Neuron (in vitro differentiated cells): ENCODE measurements around the gene IST1.

Experiments used
- H2AFZ ChIP-seq: one replicate; pipeline ENCODE4 v1.6.1; 2013; ENCODE audit warnings: low read depth, mild to moderate bottlenecking, inconsistent platforms, low read length, moderate library complexity
- H3K27me3 ChIP-seq: one replicate; pipeline ENCODE4 v1.6.1; 2013; ENCODE audit warnings: low read length; ENCODE audit not compliant: insufficient read depth
- H3K36me3 ChIP-seq: one replicate; pipeline ENCODE4 v1.6.1; 2013; ENCODE audit warnings: low read length; ENCODE audit not compliant: insufficient read depth
- H3K4me1 ChIP-seq: one replicate; pipeline ENCODE4 v1.6.1; 2013; ENCODE audit warnings: low read length; ENCODE audit not compliant: insufficient read depth
- H3K4me3 ChIP-seq: 2 replicates; pipeline ENCODE4 v1.5.1; 2013; ENCODE audit warnings: mild to moderate bottlenecking, low read length, moderate library complexity
- H3K9me3 ChIP-seq: one replicate; pipeline ENCODE4 v1.6.1; 2013; ENCODE audit warnings: low read length

IST1 gene

DNA sequence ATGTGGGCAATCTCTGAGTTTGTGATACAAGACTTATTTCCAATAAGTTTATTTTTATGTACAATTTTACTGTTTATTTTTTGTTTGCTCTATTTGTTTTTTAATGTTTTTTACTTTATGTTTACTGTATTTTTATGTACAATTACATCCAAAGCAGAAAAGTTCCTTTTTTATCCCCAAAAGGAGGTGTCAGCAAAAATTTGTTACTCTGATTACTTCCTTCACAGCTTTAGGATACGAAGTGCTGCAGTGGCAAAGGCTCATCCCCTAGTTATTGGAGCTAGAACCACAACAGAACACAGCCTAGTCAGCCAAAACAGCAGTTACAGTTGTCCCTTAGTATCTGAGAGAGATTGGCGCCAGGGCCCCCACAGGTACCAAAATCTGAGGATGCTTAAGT, 35.7 kb downstream of the IST1 start:
- peaks cover 17% of the 10 kb centered on the region for H3K4me1 ChIP-seq
- no peak overlapping the region for H3K4me3 ChIP-seq
- no peaks in the 10 kb centered on the region for H3K27me3 ChIP-seq
- no peaks in the 10 kb centered on the region for H3K9me3 ChIP-seq
- H3K36me3 ChIP-seq = peaks cover 66% of the 10 kb centered on the region
- no peak overlapping the region for H2AFZ ChIP-seq

DNA sequence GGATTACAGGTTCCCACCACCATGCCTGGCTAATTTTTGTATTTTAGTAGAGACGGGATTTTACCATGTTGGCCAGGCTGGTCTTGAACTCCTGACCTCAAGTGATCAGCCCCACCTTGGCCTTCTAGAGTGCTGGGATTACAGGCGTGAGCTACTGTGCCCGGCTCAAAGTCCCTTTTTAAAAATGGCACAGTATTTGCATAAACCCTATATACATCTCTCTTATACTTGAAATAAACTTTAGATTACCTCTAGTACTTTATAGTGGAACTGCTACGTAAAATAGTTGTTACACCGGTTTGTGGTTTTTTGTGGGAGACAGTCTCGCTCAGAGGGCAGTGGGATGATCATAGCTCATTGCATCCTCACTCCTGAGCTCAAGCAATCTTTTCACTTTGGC, 36.3 kb downstream of the IST1 start:
- Histone ChIP-seq H3K4me1 (peaks cover 17% of the 10 kb centered on the region), H3K9me3 (no peaks in the 10 kb centered on the region), H2AFZ (no peak overlapping the region), H3K27me3 (no peaks in the 10 kb centered on the region), H3K4me3 (no peak overlapping the region), H3K36me3 (peaks cover 60% of the 10 kb centered on the region)

DNA sequence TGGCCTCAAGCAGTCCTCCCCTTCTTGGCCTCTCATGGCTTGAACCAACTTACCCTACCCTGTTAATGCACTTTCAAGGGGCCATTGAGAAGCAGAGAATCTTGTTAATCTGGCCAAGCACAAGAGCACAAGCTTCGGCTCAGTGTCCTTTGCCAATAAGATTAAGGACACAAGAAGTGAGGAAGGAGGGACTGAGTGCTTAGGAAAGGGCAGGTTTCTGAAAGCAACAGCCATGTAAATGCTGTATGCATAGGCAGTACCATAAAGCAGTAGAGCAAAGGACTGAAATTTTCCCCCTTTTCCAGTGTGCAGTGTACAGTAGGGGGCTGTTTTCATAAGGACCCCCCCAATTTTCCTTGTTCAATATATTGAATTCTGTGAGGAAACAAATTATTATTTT, 37.7 kb downstream of the IST1 start:
- H3K4me1 ChIP-seq = peaks cover 17% of the 10 kb centered on the region
- H3K9me3 ChIP-seq = no peaks in the 10 kb centered on the region
- H3K36me3 ChIP-seq = peaks cover 47% of the 10 kb centered on the region
- no peak overlapping the region for H3K4me3 ChIP-seq
- no peak overlapping the region for H2AFZ ChIP-seq
- H3K27me3 ChIP-seq = no peaks in the 10 kb centered on the region

DNA sequence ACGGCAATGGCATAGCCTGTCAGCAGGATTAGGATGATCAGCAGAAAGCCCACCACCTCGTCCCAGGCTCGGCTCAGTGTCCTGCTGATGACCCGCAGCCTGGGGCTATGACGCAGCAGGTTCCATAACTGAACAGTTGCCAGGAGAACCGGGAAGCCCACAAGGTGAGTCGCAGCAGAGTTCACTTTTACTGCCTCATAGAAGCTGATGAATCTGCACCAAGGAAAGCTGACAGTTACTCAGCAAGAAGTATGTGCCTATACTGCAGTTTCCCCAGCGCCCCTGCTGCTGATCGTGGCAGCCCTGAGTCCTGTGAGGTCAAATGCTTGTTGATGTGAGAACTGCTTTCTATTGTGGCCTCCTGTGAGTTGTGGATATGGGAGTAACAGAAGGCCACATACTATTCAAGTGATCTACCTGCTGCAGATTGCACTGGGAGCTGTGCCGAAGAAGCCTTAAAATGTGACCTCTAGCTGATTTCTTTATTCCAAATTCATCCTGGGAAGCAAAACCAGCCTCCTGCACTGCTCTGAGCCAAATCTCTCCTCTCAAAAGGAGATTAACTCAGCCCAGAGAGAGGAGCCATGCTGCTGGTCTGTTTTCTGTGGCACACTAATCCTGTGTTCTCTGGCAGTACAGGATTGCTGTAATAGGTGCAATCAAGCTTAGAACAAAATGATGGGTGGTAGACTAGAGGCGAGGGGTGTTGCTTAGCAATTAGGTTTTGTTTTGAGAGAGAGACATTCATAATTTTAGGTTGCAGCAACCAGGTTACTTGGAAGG, 38.8 kb downstream of the IST1 start:
- Histone ChIP-seq H3K4me3 (no peak overlapping the region), H3K9me3 (no peaks in the 10 kb centered on the region), H3K27me3 (no peaks in the 10 kb centered on the region), H3K4me1 (peaks cover 17% of the 10 kb centered on the region), H2AFZ (no peak overlapping the region), H3K36me3 (peaks cover 36% of the 10 kb centered on the region)

DNA sequence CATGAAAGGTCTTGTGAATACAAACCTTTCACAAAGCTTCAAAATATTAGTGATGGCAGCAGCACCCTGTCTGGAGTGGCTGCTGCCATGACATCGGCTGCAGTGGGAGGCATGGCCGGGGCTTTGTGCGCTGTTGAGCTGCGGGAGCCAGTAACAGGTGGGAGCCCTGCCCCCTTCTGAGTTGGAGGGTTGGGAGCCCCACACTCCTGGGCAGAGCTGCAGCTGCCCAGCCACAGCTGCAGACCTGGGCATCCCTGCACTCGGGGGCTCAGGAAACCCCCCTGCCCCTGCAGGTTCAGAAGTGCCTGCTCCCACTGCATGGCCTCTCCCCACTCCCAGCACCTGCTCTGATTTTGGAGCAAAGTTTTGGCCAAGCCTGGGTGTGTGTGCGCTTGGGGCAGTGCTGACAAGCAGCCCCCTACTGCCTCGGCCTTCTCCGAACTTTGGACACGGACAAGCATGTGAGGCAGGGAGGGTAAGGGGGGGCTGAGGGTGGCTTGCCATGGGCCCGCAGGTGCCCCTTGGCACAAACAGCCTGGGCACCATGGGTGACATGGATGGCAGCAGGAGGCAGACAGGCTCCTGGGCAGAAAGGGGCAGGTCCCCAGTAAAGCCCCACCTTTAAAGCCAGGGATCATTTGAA, 42.7 kb downstream of the IST1 start:
- Histone ChIP-seq H3K4me3 (no peak overlapping the region), H2AFZ (no peak overlapping the region), H3K4me1 (peaks cover 14% of the 10 kb centered on the region)

DNA sequence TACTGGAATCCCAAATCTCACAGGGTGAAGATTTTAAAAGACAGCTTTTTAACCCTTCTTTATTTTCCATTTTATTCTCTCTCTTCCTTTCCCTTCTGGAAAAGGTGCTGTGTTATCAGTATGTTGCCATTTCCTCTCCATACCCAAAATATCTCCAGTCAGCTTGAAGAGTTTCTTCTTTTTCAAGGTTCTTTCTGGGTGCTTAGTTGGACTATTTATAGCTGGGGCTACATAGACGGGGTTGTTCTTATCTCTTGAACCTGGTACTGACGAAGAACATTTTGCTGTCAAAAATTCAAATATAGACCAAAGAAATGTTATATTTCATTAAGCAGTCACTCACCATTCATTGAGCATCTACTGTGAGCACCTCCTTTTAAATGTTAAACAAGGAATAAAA, 48.6 kb downstream of the IST1 start:
- no peaks in the 10 kb centered on the region for H3K27me3 ChIP-seq
- no peaks in the 10 kb centered on the region for H3K9me3 ChIP-seq
- no peak overlapping the region for H2AFZ ChIP-seq
- no peaks in the 10 kb centered on the region for H3K4me1 ChIP-seq
- H3K4me3 ChIP-seq = no peak overlapping the region
- no peaks in the 10 kb centered on the region for H3K36me3 ChIP-seq

More for the DNA sequence above, 42.7 kb downstream of the IST1 start:
- Histone ChIP-seq H3K27me3 (no peaks in the 10 kb centered on the region), H3K9me3 (no peaks in the 10 kb centered on the region), H3K36me3 (peaks cover 17% of the 10 kb centered on the region)

DNA sequence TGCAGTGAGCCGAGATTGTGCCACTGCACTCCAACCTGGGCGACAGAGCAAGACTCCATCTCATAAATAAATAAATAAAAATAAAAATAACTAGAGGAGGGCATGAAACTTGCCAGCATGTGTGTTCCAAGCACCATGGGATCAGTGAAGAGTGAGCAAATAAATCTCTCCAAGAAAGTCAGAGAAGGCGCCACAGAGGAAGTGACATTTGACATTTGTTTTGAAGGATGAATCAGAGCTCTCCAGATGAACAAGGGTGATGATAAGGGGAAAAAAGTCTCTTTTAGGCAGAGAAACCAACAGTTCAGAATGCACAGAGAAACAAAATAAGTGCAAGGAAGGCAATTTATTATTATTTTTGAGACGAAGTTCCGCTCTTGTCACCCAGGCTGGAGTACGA, 50.3 kb downstream of the IST1 start:
- Histone ChIP-seq H3K36me3 (no peaks in the 10 kb centered on the region), H3K4me1 (no peaks in the 10 kb centered on the region), H3K9me3 (no peaks in the 10 kb centered on the region), H3K4me3 (no peak overlapping the region), H3K27me3 (no peaks in the 10 kb centered on the region), H2AFZ (no peak overlapping the region)

DNA sequence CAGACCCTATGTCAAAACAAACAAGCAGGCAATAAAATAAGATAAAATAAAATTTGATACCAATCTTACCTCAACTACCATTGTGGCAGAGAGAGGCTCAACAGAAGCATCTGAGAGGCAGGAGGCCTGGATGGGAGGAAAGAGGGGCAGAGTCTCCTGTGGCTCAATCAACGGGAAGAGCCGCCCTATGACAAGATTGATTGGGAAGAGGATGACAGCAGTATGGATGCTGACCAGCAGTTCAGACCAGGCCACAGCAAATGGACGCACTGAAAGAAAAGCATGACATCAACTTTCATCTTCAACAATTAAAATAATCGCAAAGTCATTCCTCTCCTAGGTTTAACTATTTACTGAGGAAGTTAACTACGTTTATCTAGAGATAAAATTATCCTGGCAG, 57.5 kb downstream of the IST1 start:
- H3K4me3 ChIP-seq = no peak overlapping the region
- H2AFZ ChIP-seq = no peak overlapping the region
- H3K36me3 ChIP-seq = no peaks in the 10 kb centered on the region
- no peaks in the 10 kb centered on the region for H3K4me1 ChIP-seq
- H3K27me3 ChIP-seq = no peaks in the 10 kb centered on the region
- H3K9me3 ChIP-seq = no peaks in the 10 kb centered on the region

DNA sequence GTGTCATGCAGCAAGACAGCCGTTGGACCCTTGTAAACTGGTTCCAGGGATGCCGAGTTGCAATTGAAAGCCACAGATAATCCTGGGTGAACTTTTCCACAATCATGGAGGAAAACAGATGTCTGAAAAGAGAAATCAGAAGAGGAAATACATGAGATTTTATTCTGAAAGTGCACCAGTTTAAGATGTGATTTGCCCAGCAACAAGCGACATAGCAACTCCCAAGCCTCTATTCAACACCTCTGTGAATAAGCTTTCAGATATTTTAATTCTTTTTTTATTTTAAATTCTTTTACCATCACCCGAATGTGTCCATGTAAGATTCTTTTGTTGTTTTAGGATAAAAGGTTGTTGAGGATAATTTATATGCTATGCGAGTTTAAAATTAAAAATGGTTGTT, 58.8 kb downstream of the IST1 start:
- no peaks in the 10 kb centered on the region for H3K27me3 ChIP-seq

DNA sequence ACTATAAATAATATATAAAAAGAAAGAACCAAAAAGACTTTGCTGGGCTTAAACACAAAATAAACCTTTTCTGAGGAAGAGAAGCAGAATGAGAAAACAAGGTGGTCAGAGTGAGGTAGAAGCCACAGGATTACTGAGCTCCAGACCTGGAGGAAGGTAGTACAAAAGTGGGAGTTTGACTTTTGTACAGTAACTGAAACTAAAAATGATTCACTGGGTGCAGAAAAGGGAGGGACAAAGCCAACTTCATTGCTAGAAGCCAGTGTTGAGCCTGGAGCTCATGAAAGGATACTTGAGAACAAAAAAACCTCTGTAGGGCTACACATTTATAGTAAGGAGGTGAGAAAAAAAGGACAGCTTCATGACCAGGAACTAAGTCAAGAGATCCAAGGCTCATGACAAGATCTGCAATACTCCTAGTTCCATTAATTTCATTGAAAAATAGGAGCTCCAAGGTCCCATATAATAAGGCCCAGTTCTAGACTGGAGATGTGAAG, 59.4 kb downstream of the IST1 start:
- no peaks in the 10 kb centered on the region for H3K27me3 ChIP-seq
- no peak overlapping the region for H3K4me3 ChIP-seq
- H3K4me1 ChIP-seq = no peaks in the 10 kb centered on the region
- H3K9me3 ChIP-seq = no peaks in the 10 kb centered on the region
- H2AFZ ChIP-seq = no peak overlapping the region
- H3K36me3 ChIP-seq = no peaks in the 10 kb centered on the region

More for the DNA sequence above, 58.8 kb downstream of the IST1 start:
- no peaks in the 10 kb centered on the region for H3K4me1 ChIP-seq
- no peaks in the 10 kb centered on the region for H3K36me3 ChIP-seq
- H3K4me3 ChIP-seq = no peak overlapping the region
- H2AFZ ChIP-seq = no peak overlapping the region
- no peaks in the 10 kb centered on the region for H3K9me3 ChIP-seq

DNA sequence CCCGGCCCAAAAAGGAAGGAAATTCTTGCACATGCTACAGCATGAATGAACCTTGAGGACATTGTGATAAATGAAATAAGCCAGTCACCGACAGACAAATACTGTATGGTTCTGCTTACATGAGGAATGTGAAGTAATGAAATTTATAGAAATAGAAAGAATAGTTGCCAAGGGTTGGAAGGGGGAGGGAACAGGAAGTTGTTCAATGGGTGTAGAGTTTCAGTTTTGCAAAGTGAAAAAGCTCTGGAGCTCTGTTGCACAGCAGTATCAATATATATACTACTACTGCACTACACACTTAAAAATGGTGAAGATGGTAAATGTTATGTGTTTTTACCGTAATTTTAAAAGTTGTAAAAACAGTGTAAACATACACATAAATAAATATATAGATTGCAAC, 61.2 kb downstream of the IST1 start:
- H3K27me3 ChIP-seq = no peaks in the 10 kb centered on the region
- no peaks in the 10 kb centered on the region for H3K36me3 ChIP-seq
- H2AFZ ChIP-seq = no peak overlapping the region
- H3K9me3 ChIP-seq = no peaks in the 10 kb centered on the region
- no peaks in the 10 kb centered on the region for H3K4me1 ChIP-seq
- H3K4me3 ChIP-seq = no peak overlapping the region

DNA sequence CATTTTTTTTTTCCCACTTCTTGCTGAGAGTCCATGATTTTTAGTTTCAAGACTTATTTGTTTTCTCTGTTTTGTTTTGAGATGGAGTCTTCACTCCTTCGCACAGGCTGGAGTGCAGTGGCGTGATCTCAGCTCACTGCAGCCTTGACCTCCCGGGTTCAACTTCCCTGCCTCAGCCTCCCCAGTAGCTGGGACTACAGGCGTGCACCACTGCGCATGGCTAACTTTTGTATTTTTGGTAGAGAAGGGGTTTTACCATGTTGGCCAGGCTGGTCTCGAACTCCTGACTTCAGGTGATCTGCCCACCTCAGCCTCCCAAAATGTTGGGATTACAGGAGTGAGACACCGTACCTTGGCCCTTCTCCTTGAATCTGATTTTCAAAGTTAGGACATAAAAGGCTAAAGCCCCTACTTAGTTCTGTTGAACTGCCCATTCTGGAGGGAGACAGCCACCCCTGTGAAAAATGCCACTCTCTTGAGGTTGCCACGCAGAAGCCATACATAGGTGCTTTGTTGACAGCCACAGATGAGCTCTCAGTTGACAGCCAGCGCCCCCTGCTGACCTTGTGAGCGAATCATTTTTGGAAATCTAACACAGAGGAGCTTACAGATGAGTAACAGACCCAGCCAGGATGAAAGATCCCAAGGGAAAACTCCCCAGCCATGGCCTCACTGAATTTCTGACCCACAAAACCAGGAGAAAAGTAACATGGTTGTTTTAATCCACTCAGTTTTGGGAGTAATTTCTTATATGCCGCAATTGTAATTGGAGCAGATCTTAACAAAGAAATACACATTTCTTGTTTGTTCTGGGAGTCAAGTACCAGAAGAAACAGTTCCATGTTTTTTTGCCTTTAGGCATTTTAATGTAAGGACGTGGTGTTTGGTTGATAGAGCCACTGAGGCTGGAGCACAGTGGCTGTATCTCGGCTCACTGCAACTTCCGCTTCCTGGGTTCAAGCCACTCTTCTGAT, 66.0 kb downstream of the IST1 start:
- H3K36me3 ChIP-seq = no peaks in the 10 kb centered on the region
- H3K4me1 ChIP-seq = no peaks in the 10 kb centered on the region
- no peaks in the 10 kb centered on the region for H3K27me3 ChIP-seq
- H3K4me3 ChIP-seq = no peak overlapping the region
- H2AFZ ChIP-seq = no peak overlapping the region
- H3K9me3 ChIP-seq = no peaks in the 10 kb centered on the region
